WERI-Rb-1 (cell line): ENCODE results near the gene MMRN2.

ENCODE experiments used
- DNase-seq: peaks from one replicate; pipeline ENCODE4 v3.0.0-alpha.2; 2020
- H3K27ac ChIP-seq: fragments of 250-450 bp; sonication (Bioruptor Pico); 2 replicates; pipeline ENCODE4 v1.5.1; 2020; ENCODE audit warnings: mild to moderate bottlenecking, moderate library complexity
- H3K27me3 ChIP-seq: fragments of 250-450 bp; sonication (Bioruptor Pico); 2 replicates; pipeline ENCODE4 v1.5.1; 2021; ENCODE audit warnings: mild to moderate bottlenecking, low read depth, moderate library complexity; ENCODE audit not compliant: insufficient read depth, severe bottlenecking
- H3K36me3 ChIP-seq: fragments of 250-450 bp; sonication (Bioruptor Pico); 2 replicates; pipeline ENCODE4 v1.5.1; 2020; ENCODE audit warnings: mild to moderate bottlenecking, moderate library complexity
- H3K4me3 ChIP-seq: 2 replicates; pipeline ENCODE4 v1.5.1; 2011; ENCODE audit warnings: low read depth, mild to moderate bottlenecking, control low read depth, low read length
- H3K9me3 ChIP-seq: fragments of 250-450 bp; sonication (Bioruptor Pico); 2 replicates; pipeline ENCODE4 v1.5.1; 2021; ENCODE audit warnings: mild to moderate bottlenecking, moderate library complexity; ENCODE audit not compliant: severe bottlenecking
- TF ChIP-seq, protein P1 (sequence below): IDR thresholded peaks from 2 replicates; pipeline ENCODE4 v1.5.1; 2011; ENCODE audit warnings: low read depth, mild to moderate bottlenecking, control low read depth, inconsistent platforms, low read length

The MMRN2 gene

DNA sequence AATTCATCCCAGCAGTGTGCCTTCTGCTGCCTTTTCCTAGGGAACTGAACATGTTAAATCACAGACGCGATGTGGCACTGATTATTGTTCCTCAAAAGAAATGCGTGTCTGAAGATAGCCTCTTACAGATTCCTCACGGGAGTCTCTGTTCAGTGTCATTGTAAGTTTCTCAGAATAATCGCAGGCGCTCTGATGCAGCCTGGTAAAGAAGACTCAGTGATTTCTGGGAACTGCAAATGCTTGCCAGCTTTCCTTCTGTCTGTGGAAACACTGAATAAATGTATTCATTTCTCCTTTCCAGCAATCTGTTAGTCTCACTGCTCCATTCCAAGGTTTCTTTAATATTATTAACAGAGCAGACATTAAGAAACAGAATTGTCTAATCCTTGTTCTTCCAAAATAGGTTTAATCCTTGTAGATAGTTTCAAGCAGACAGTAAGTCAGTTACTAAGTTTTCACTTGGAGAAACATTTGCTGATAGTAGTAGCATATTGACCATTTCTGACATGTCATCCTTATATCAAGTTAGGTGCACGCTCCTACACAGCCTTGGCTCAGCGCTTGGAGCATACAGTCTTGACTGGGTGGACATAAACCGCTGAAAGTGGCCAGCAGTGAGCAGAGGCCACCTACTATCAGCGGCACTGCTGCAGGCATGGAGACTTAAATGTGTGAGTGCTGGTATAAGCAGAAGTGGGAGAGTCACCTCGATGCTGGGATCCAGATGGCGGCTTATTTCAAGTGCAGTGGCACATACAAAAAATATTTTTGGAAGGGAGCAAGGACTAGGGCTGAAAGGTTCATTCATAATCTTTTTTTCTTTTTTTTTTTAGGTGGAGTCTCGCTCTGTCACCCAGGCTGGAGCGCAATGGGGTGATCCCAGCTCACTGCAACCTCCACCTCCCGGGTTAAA is 27.7 kb downstream of the MMRN2 start:
- TF ChIP-seq, protein P1, sequence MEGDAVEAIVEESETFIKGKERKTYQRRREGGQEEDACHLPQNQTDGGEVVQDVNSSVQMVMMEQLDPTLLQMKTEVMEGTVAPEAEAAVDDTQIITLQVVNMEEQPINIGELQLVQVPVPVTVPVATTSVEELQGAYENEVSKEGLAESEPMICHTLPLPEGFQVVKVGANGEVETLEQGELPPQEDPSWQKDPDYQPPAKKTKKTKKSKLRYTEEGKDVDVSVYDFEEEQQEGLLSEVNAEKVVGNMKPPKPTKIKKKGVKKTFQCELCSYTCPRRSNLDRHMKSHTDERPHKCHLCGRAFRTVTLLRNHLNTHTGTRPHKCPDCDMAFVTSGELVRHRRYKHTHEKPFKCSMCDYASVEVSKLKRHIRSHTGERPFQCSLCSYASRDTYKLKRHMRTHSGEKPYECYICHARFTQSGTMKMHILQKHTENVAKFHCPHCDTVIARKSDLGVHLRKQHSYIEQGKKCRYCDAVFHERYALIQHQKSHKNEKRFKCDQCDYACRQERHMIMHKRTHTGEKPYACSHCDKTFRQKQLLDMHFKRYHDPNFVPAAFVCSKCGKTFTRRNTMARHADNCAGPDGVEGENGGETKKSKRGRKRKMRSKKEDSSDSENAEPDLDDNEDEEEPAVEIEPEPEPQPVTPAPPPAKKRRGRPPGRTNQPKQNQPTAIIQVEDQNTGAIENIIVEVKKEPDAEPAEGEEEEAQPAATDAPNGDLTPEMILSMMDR, result no peak
- DNase-seq, result no peak
- Histone ChIP-seq H3K27me3 (no peaks in the 10 kb centered on the region), H3K36me3 (peaks cover 27% of the 10 kb centered on the region), H3K4me3 (no peak overlapping the region), H3K27ac (no peak overlapping the region), H3K9me3 (no peaks in the 10 kb centered on the region)

GRCh38 chr10:86922553-86922961 is 34.9 kb downstream of the MMRN2 start:
- no peak overlapping the region for H3K4me3 ChIP-seq
- TF ChIP-seq, protein P1, result no peak
- H3K27me3 ChIP-seq, result no peaks in the 10 kb centered on the region
- H3K36me3 ChIP-seq, result peaks cover 53% of the 10 kb centered on the region
- H3K27ac ChIP-seq, result no peak overlapping the region
- no peak for DNase-seq
- H3K9me3 ChIP-seq, result no peaks in the 10 kb centered on the region

- Histone ChIP-seq H3K36me3 (peaks cover 88% of the 10 kb centered on the region), H3K4me3 (no peak overlapping the region), H3K9me3 (no peaks in the 10 kb centered on the region), H3K27ac (no peak overlapping the region), H3K27me3 (no peaks in the 10 kb centered on the region)
- TF ChIP-seq, protein P1, result no peak
- no peak for DNase-seq
These were observed 39.4 kb downstream of the MMRN2 start for GRCh38 chr10:86918022-86918471.

- no peak overlapping the region for H3K4me3 ChIP-seq
- TF ChIP-seq, protein P1, result no peak
- no peaks in the 10 kb centered on the region for H3K9me3 ChIP-seq
- H3K27me3 ChIP-seq, result no peaks in the 10 kb centered on the region
- no peak for DNase-seq
- H3K27ac ChIP-seq, result no peak overlapping the region
- H3K36me3 ChIP-seq, result peaks cover 67% of the 10 kb centered on the region
These were observed 42.7 kb downstream of the MMRN2 start for GRCh38 chr10:86914734-86915133.

DNA sequence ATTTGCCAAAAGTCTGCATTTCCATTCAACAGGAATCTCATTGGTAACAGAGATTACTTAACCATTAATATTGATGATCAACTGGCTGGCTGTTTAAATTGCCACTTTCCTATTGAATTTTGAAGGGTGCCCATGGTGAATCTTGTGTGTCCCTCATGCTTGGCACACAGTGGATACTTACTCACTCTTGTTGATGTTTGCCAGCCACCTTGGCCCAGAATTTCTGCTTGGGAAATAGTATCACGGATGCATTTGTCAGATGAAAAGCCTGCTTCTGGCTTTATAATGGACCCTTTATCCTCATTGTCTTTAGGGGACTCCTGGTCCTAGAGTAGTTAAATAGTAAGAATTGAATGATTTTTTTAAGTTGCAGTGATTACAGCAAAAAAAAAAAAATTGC is 52.0 kb downstream of the MMRN2 start:
- H3K27ac ChIP-seq, result no peak overlapping the region
- no peak for DNase-seq
- H3K9me3 ChIP-seq, result no peaks in the 10 kb centered on the region
- TF ChIP-seq, protein P1, result no peak
- H3K36me3 ChIP-seq, result peaks cover 62% of the 10 kb centered on the region
- H3K4me3 ChIP-seq, result no peak overlapping the region
- H3K27me3 ChIP-seq, result no peaks in the 10 kb centered on the region
